Left ventricle myocardium inferior (tissue), 1 donor: ENCODE results near the gene PIGV. TPM values are rescaled to one million over a fixed set of nuclear protein-coding genes. Genes with fewer than 3 reads are reported as not detected.
A peak's percentile ranks its signal among the peaks of the same experiment; 100 is the strongest.

ENCODE experiments used
- DNase-seq: peaks from one replicate; pipeline ENCODE4 v3.0.0-alpha.2; 2020
- H3K27ac ChIP-seq: fragments of 200-600 bp; replicated peaks from 2 replicates; pipeline ENCODE4 v1.8.0; 2021
- H3K27me3 ChIP-seq: fragments of 200-600 bp; 2 replicates; pipeline ENCODE4 v1.8.0; 2021; ENCODE audit warnings: low read depth
- H3K36me3 ChIP-seq: fragments of 200-600 bp; 2 replicates; pipeline ENCODE4 v1.8.0; 2021
- H3K4me1 ChIP-seq: fragments of 200-600 bp; 2 replicates; pipeline ENCODE4 v1.8.0; 2021
- H3K4me3 ChIP-seq: fragments of 200-600 bp; 2 replicates; pipeline ENCODE4 v1.8.0; 2021; ENCODE audit warnings: mild to moderate bottlenecking, moderate library complexity
- H3K9me3 ChIP-seq: fragments of 200-600 bp; replicated peaks from 2 replicates; pipeline ENCODE4 v1.8.0; 2021
- CTCF ChIP-seq: fragments of 200-600 bp; IDR thresholded peaks from 2 replicates; pipeline ENCODE4 v1.8.0; 2021; ENCODE audit warnings: antibody characterized with exemption, mild to moderate bottlenecking, borderline replicate concordance
- intact Hi-C: fragments of 100-400 bp; cut with micrococcal nuclease; formaldehyde crosslinking; loops from one replicate; pipeline ENCODE4 v1.11.0; 2022
- long read RNA-seq: library from polyadenylated mRNA; unstranded; transcript quantifications from one replicate; pipeline ENCODE4 v2.0.0, GENCODE V29; 2021
- total RNA-seq: library from RNA; stranded (reverse); fragmentation: NEBNext Ultra II Directional; extraction: Animal tissue kit (Norgen Biotek cat#: 25700); gene quantifications from one replicate; pipeline ENCODE4 v1.2.1, GENCODE V29; 2021
- donor health status: DM: no; HTN: yes; CAD: no; lungs with severe emphysema.

Gene PIGV
- total RNA-seq, result 5.6 TPM
- long read RNA-seq, partial matches to known transcripts, result 1 of 11 reads
- long read RNA-seq, other reads (novel, unspliced or antisense), result 6 of 11 reads

- intact Hi-C loops, result loop anchor here (2.0 to 5.0 kb wide), 2 partner anchors 91 to 185 kb away; partner anchors contain the start of gene ARID1A
- H3K4me1 ChIP-seq, result peaks cover 91% of the 10 kb centered on the region
- no peaks in the 10 kb centered on the region for H3K27me3 ChIP-seq
- no peaks in the 10 kb centered on the region for H3K9me3 ChIP-seq
- peak within 1 kb of the TSS; percentile 86 for H3K4me3 ChIP-seq
- TF ChIP-seq CTCF, result peak; percentile 47
- H3K27ac ChIP-seq, result peak within 1 kb of the TSS; percentile 97
- no peaks in the 10 kb centered on the region for H3K36me3 ChIP-seq
- DNase-seq, result peak; percentile 89
These were observed at the start of gene PIGV for GRCh38 chr1:26787706-26788514. PIGV (plus strand) TSS chr1:26787950; CDS start chr1:26790816, 2,866 bp downstream.

GRCh38 chr1:26739329-26739914 is 48.3 kb upstream of the PIGV start:
- Histone ChIP-seq H3K36me3 (peaks cover 74% of the 10 kb centered on the region), H3K27ac (peak overlapping the region; percentile 91), H3K4me3 (no peak overlapping the region), H3K4me1 (peaks cover 70% of the 10 kb centered on the region), H3K9me3 (no peaks in the 10 kb centered on the region), H3K27me3 (no peaks in the 10 kb centered on the region)
- no peak for DNase-seq
- intact Hi-C loops, result no loop called here
- no peak for TF ChIP-seq CTCF

GRCh38 chr1:26740023-26740634 is 47.6 kb upstream of the PIGV start:
- Histone ChIP-seq H3K27me3 (no peaks in the 10 kb centered on the region), H3K4me1 (peaks cover 70% of the 10 kb centered on the region), H3K4me3 (no peak overlapping the region), H3K27ac (peak overlapping the region; percentile 91), H3K9me3 (no peaks in the 10 kb centered on the region), H3K36me3 (peaks cover 67% of the 10 kb centered on the region)
- no peak for DNase-seq
- intact Hi-C loops, result no loop called here
- TF ChIP-seq CTCF, result no peak

GRCh38 chr1:26740952-26741351 is 46.8 kb upstream of the PIGV start:
- H3K36me3 ChIP-seq, result peaks cover 64% of the 10 kb centered on the region
- intact Hi-C loops, result no loop called here
- no peaks in the 10 kb centered on the region for H3K27me3 ChIP-seq
- peak overlapping the region; percentile 91 for H3K27ac ChIP-seq
- H3K4me1 ChIP-seq, result peaks cover 71% of the 10 kb centered on the region
- no peak for DNase-seq
- H3K9me3 ChIP-seq, result no peaks in the 10 kb centered on the region
- TF ChIP-seq CTCF, result no peak
- no peak overlapping the region for H3K4me3 ChIP-seq

- Histone ChIP-seq H3K27ac (peak overlapping the region; percentile 91), H3K9me3 (no peaks in the 10 kb centered on the region), H3K27me3 (no peaks in the 10 kb centered on the region), H3K4me3 (no peak overlapping the region), H3K4me1 (peaks cover 97% of the 10 kb centered on the region), H3K36me3 (peaks cover 47% of the 10 kb centered on the region)
- DNase-seq, result no peak
- intact Hi-C loops, result no loop called here
- TF ChIP-seq CTCF, result no peak
These were observed 44.2 kb upstream of the PIGV start for GRCh38 chr1:26743426-26744059.
